Endothelial cell (in vitro differentiated cells): ENCODE results near the gene AAGAB. TPM values are rescaled to one million over a fixed set of nuclear protein-coding genes. Genes with fewer than 3 reads are reported as not detected.

ENCODE experiments used
- DNase-seq: peaks from one replicate; pipeline ENCODE4 v3.0.0; 2021; ENCODE audit warnings: low spot score
- H3K27ac Mint-ChIP-seq: one replicate; pipeline ENCODE4 v1.8.0; 2021; ENCODE audit warnings: mixed read lengths, inconsistent platforms; ENCODE audit not compliant: unreplicated experiment
- H3K27me3 Mint-ChIP-seq: one replicate; pipeline ENCODE4 v1.8.0; 2021; ENCODE audit warnings: mild to moderate bottlenecking, moderate library complexity, mixed read lengths, inconsistent platforms; ENCODE audit not compliant: unreplicated experiment
- H3K36me3 Mint-ChIP-seq: one replicate; pipeline ENCODE4 v1.8.0; 2021; ENCODE audit warnings: mild to moderate bottlenecking, low read depth, mixed read lengths, inconsistent platforms; ENCODE audit not compliant: unreplicated experiment
- H3K4me1 Mint-ChIP-seq: one replicate; pipeline ENCODE4 v1.8.0; 2021; ENCODE audit warnings: mild to moderate bottlenecking, mixed read lengths, inconsistent platforms; ENCODE audit not compliant: unreplicated experiment
- H3K4me3 Mint-ChIP-seq: one replicate; pipeline ENCODE4 v1.8.0; 2021; ENCODE audit warnings: mild to moderate bottlenecking, mixed read lengths, inconsistent platforms; ENCODE audit not compliant: unreplicated experiment
- H3K9me3 Mint-ChIP-seq: one replicate; pipeline ENCODE4 v1.8.0; 2021; ENCODE audit warnings: mixed read lengths, inconsistent platforms; ENCODE audit not compliant: unreplicated experiment
- total RNA-seq: library from RNA; stranded (reverse); fragmentation: NEBNext Ultra II Directional; extraction: Animal tissue kit (Norgen Biotek cat#: 25700); gene quantifications from one replicate; pipeline ENCODE4 v1.2.1, GENCODE V29; 2021; ENCODE audit not compliant: unreplicated experiment
- TF ChIP-seq, protein P1 (sequence below): fragments of 200-600 bp; sonication (generic); IDR thresholded peaks from one replicate; pipeline ENCODE4 v1.5.0; 2021; ENCODE audit warnings: antibody characterized with exemption; ENCODE audit not compliant: unreplicated experiment

AAGAB gene
- total RNA-seq, 1 donor from 2014 or later = 40.6 TPM

GRCh38 chr15:67198157-67198754, 56.2 kb downstream of the AAGAB start:
- no peaks in the 10 kb centered on the region for H3K9me3 Mint-ChIP-seq
- no peak overlapping the region for H3K4me3 Mint-ChIP-seq
- H3K4me1 Mint-ChIP-seq = peaks cover 26% of the 10 kb centered on the region
- peak overlapping the region; percentile 70 for H3K27ac Mint-ChIP-seq
- H3K36me3 Mint-ChIP-seq = peaks cover 26% of the 10 kb centered on the region
- TF ChIP-seq, protein P1, sequence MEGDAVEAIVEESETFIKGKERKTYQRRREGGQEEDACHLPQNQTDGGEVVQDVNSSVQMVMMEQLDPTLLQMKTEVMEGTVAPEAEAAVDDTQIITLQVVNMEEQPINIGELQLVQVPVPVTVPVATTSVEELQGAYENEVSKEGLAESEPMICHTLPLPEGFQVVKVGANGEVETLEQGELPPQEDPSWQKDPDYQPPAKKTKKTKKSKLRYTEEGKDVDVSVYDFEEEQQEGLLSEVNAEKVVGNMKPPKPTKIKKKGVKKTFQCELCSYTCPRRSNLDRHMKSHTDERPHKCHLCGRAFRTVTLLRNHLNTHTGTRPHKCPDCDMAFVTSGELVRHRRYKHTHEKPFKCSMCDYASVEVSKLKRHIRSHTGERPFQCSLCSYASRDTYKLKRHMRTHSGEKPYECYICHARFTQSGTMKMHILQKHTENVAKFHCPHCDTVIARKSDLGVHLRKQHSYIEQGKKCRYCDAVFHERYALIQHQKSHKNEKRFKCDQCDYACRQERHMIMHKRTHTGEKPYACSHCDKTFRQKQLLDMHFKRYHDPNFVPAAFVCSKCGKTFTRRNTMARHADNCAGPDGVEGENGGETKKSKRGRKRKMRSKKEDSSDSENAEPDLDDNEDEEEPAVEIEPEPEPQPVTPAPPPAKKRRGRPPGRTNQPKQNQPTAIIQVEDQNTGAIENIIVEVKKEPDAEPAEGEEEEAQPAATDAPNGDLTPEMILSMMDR = no peak
- DNase-seq = no peak
- H3K27me3 Mint-ChIP-seq = peaks cover 1% of the 10 kb centered on the region

DNA sequence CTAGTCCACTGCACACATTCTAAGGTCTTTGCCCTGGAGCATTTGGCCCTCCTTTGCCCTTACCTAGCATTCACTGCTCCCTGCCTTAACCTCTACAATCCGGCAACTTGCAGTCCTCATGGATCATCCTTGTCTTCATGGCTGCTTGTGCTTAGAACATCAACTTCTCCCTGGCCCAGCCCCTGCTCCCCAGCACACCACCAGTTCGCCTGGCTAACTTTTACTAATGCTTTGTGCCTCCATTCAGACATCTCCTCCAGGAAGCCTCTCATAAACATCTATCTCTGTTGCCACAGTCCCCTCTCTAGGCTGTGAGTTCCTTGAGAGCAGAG, 57.1 kb downstream of the AAGAB start:
- H3K36me3 Mint-ChIP-seq = peaks cover 26% of the 10 kb centered on the region
- H3K27ac Mint-ChIP-seq = no peak overlapping the region
- peaks cover 28% of the 10 kb centered on the region for H3K4me1 Mint-ChIP-seq

GRCh38 chr15:67196672-67197363, 57.6 kb downstream of the AAGAB start:
- H3K4me1 Mint-ChIP-seq = peaks cover 33% of the 10 kb centered on the region
- DNase-seq = no peak
- no peak overlapping the region for H3K4me3 Mint-ChIP-seq
- no peak overlapping the region for H3K27ac Mint-ChIP-seq
- no peaks in the 10 kb centered on the region for H3K9me3 Mint-ChIP-seq
- peaks cover 1% of the 10 kb centered on the region for H3K27me3 Mint-ChIP-seq
- H3K36me3 Mint-ChIP-seq = peaks cover 26% of the 10 kb centered on the region
- TF ChIP-seq, protein P1 = no peak

More for the DNA sequence above, 57.1 kb downstream of the AAGAB start:
- TF ChIP-seq, protein P1 = no peak
- H3K4me3 Mint-ChIP-seq = no peak overlapping the region
- peaks cover 1% of the 10 kb centered on the region for H3K27me3 Mint-ChIP-seq
- no peak for DNase-seq
- H3K9me3 Mint-ChIP-seq = no peaks in the 10 kb centered on the region

GRCh38 chr15:67196222-67196621, 58.2 kb downstream of the AAGAB start:
- H3K36me3 Mint-ChIP-seq = peaks cover 26% of the 10 kb centered on the region
- no peaks in the 10 kb centered on the region for H3K9me3 Mint-ChIP-seq
- no peak for DNase-seq
- H3K27ac Mint-ChIP-seq = no peak overlapping the region
- peaks cover 1% of the 10 kb centered on the region for H3K27me3 Mint-ChIP-seq
- peaks cover 28% of the 10 kb centered on the region for H3K4me1 Mint-ChIP-seq
- no peak overlapping the region for H3K4me3 Mint-ChIP-seq
- TF ChIP-seq, protein P1 = no peak

DNA sequence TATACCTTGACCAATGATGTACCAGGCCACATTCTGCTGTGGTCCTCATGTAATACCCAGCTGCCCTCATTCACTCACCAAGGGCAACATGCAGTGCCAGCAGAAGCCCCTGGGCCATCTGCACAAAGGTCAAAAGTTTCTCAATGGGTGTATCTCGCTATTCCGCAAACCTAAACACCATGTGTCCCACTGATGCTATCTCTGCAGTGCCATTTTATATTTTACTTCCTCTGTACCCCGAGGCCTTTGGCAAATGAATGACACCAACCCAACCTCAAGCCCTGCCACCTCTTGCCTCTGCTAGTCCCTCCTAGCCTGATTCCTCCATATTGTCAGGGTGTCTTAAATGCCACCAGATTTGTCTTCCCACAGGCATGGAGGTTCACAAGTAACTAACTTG, 59.2 kb downstream of the AAGAB start:
- no peak for DNase-seq
- Mint-ChIP-seq H3K27ac (no peak overlapping the region), H3K4me1 (peaks cover 24% of the 10 kb centered on the region), H3K36me3 (peaks cover 26% of the 10 kb centered on the region), H3K4me3 (peak overlapping the region; percentile 43), H3K27me3 (peaks cover 1% of the 10 kb centered on the region), H3K9me3 (no peaks in the 10 kb centered on the region)
- TF ChIP-seq, protein P1 = no peak
